Endothelial cell of umbilical vein (primary cell): Measurements from ENCODE around the gene PBX2. TPM values are rescaled to one million over a fixed set of nuclear protein-coding genes. Genes with fewer than 3 reads are reported as not detected.

Experiments
- BruUV-seq: library from RNA; stranded (reverse); fragments of 400-500 nt; replicated peaks from 2 replicates; lab custom pipeline; 2021; lab: Mats Ljungman, UMichigan
- CTCF ChIA-PET: fragments of 300-600, 350-600 bp; sonication (Branson Sonifier 250); formaldehyde crosslinking; loops from one replicate; lab custom pipeline; 2021; ENCODE audit warnings: antibody characterized with exemption, inconsistent platforms; lab: Charles Lee
- POLR2A ChIA-PET: fragments of 300-600, 350-600 bp; sonication (Branson Sonifier 250); formaldehyde crosslinking; loops from one replicate; lab custom pipeline; 2021; ENCODE audit warnings: antibody characterized with exemption, inconsistent platforms; lab: Charles Lee
- DNase-seq: peaks from one replicate; pipeline ENCODE4 v3.0.0-alpha.2; 2011; ENCODE audit warnings: low read depth, low spot score
- FAIRE-seq: peaks from 2 replicates; lab custom pipeline; 2011; peaks lifted over from hg19 to GRCh38; lab: Jason Lieb, UNC
- H2AFZ ChIP-seq: 2 replicates; pipeline ENCODE4 v1.6.0; 2012; ENCODE audit warnings: low read depth, low read length, control low read depth, inconsistent platforms
- H3K27ac ChIP-seq: 2 replicates; pipeline ENCODE4 v1.5.1; 2011; ENCODE audit warnings: low read depth, mild to moderate bottlenecking, control low read depth, low read length, moderate library complexity; ENCODE audit not compliant: insufficient read depth
- H3K27me3 ChIP-seq, 2 experiments: 2 replicates each; pipeline versions ENCODE4 v1.6.0 to v1.6.1; 2011; ENCODE audit warnings: low read length in 2 of 2, mixed read lengths in 1 of 2; ENCODE audit not compliant: control insufficient read depth in 2 of 2, insufficient read depth in 2 of 2
- H3K36me3 ChIP-seq, 2 experiments: 2 replicates in 1 of 2; 3 replicates in 1 of 2; pipeline ENCODE4 v1.5.1; 2011; ENCODE audit warnings: low read length in 2 of 2, mild to moderate bottlenecking in 1 of 2, moderate library complexity in 1 of 2; ENCODE audit not compliant: control insufficient read depth in 2 of 2, insufficient read depth in 2 of 2; ENCODE audit errors: extremely low read depth in 1 of 2
- H3K4me1 ChIP-seq: 3 replicates; pipeline ENCODE4 v1.5.1; 2011; ENCODE audit warnings: mild to moderate bottlenecking, low read length; ENCODE audit not compliant: control insufficient read depth, insufficient read depth; ENCODE audit errors: extremely low read depth
- H3K4me2 ChIP-seq: 2 replicates; pipeline ENCODE4 v1.6.1; 2011; ENCODE audit warnings: low read length, control low read depth, mixed read lengths; ENCODE audit not compliant: insufficient read depth
- H3K4me3 ChIP-seq, 3 experiments: fragments of 200-600 bp in 1 of 3; sonication (generic), shearing (Covaris generic) in 1 of 3; replicated peaks in 1 of 3; 2 replicates each; pipeline ENCODE4 v1.5.1; 2011 to 2016; ENCODE audit warnings: control low read depth in 3 of 3, low read length in 3 of 3, mild to moderate bottlenecking in 2 of 3, inconsistent platforms in 1 of 3, low read depth in 1 of 3, moderate library complexity in 1 of 3; ENCODE audit not compliant: insufficient read depth in 1 of 3
- H3K79me2 ChIP-seq: 2 replicates; pipeline ENCODE4 v1.6.0; 2012; ENCODE audit warnings: low read length, inconsistent platforms; ENCODE audit not compliant: control insufficient read depth, insufficient read depth
- H3K9ac ChIP-seq: replicated peaks from 2 replicates; pipeline ENCODE3; 2011; ENCODE audit warnings: low read length, control low read depth; ENCODE audit not compliant: insufficient read depth; ENCODE audit errors: extremely low read depth
- H3K9me1 ChIP-seq: replicated peaks from 3 replicates; pipeline ENCODE4 v1.6.0; 2011; ENCODE audit warnings: mild to moderate bottlenecking, low read length; ENCODE audit not compliant: control insufficient read depth, insufficient read depth; ENCODE audit errors: extremely low read depth
- H3K9me3 ChIP-seq: replicated peaks from 2 replicates; pipeline ENCODE4 v1.5.1; 2012; ENCODE audit warnings: low read length, inconsistent platforms; ENCODE audit not compliant: control insufficient read depth, insufficient read depth
- H4K20me1 ChIP-seq: replicated peaks from 2 replicates; pipeline ENCODE3; 2011; ENCODE audit warnings: mild to moderate bottlenecking, low read length; ENCODE audit not compliant: control insufficient read depth, insufficient read depth; ENCODE audit errors: extremely low read depth
- EZH2 ChIP-seq: IDR thresholded peaks from 2 replicates; pipeline ENCODE4 v1.6.1; 2012; ENCODE audit warnings: borderline replicate concordance, low read depth, mild to moderate bottlenecking, moderate library complexity, low read length, inconsistent platforms; ENCODE audit not compliant: severe bottlenecking
- FOS ChIP-seq: IDR thresholded peaks from 2 replicates; pipeline ENCODE4 v1.6.1; 2011; ENCODE audit warnings: mild to moderate bottlenecking, low read length, moderate library complexity, borderline replicate concordance; ENCODE audit not compliant: insufficient read depth
- GATA2 ChIP-seq: IDR thresholded peaks from 2 replicates; pipeline ENCODE4 v1.7.0; 2011; ENCODE audit warnings: low read depth, mild to moderate bottlenecking, moderate library complexity, mixed read lengths, low read length; ENCODE audit not compliant: insufficient read length, insufficient read depth
- JUN ChIP-seq: IDR thresholded peaks from 2 replicates; pipeline ENCODE4 v1.6.1; 2011; ENCODE audit warnings: borderline replicate concordance, low read depth; ENCODE audit not compliant: insufficient read length, insufficient read depth
- MAX ChIP-seq: IDR thresholded peaks from 2 replicates; pipeline ENCODE4 v1.6.1; 2011; ENCODE audit not compliant: insufficient read depth, insufficient read length
- MYC ChIP-seq: IDR thresholded peaks from one replicate; pipeline ENCODE4 v1.6.1; 2011; ENCODE audit warnings: mild to moderate bottlenecking, low read depth, low read length
- POLR2A ChIP-seq: IDR thresholded peaks from 2 replicates; pipeline ENCODE4 v1.6.1; 2012; ENCODE audit warnings: low read depth, mild to moderate bottlenecking, control low read depth, low read length
- POLR2AphosphoS5 ChIP-seq: IDR thresholded peaks from 2 replicates; pipeline ENCODE4 v1.6.1; 2012; ENCODE audit warnings: low read depth, mild to moderate bottlenecking, control low read depth, low read length, moderate library complexity; ENCODE audit not compliant: insufficient read depth
- dilution Hi-C: fragments of 300-500 bp; cut with MboI; formaldehyde crosslinking; loops from one replicate; pipeline ENCODE4 v1.15.0; 2019; ENCODE audit warnings: low sequenced_read_pairs; ENCODE audit not compliant: extremely low pct_ligation_motif_present
- intact Hi-C: fragments of 100-400 bp; cut with micrococcal nuclease; formaldehyde crosslinking; loops from one replicate; pipeline ENCODE4 v1.10.0; 2022
- polyA plus RNA-seq, 4 experiments: library from polyadenylated mRNA; depleted of rRNA in 3 of 4; stranded (reverse) in 3 of 4; unstranded in 1 of 4; fragments of >200 nt; gene quantifications; 2 replicates each; pipeline versions ENCODE4 v1.2.1 to v1.2.3, GENCODE V29; 2011 to 2012; ENCODE audit warnings: missing spikeins in 1 of 4
- total RNA-seq: library from RNA; stranded (reverse); gene quantifications from 2 replicates; pipeline ENCODE4 v1.2.3, GENCODE V29; 2021
- TF ChIP-seq, protein P1 (sequence below), 2 donors: IDR thresholded peaks; 1 replicate in 1 of 2; 2 replicates in 1 of 2; pipeline ENCODE4 v1.5.1; 2011; ENCODE audit warnings: low read length in 2 of 2, mild to moderate bottlenecking in 2 of 2, moderate library complexity in 2 of 2, control low read depth in 1 of 2, inconsistent platforms in 1 of 2, low read depth in 1 of 2; ENCODE audit not compliant: insufficient read depth in 1 of 2; ENCODE audit errors: extremely low read depth in 1 of 2

Gene PBX2
- total and polyA plus RNA-seq, 2 donors (not counting 3 experiments of a cell fraction or from before 2014, with no cell fraction given) = 82.3 to 100 TPM

DNA sequence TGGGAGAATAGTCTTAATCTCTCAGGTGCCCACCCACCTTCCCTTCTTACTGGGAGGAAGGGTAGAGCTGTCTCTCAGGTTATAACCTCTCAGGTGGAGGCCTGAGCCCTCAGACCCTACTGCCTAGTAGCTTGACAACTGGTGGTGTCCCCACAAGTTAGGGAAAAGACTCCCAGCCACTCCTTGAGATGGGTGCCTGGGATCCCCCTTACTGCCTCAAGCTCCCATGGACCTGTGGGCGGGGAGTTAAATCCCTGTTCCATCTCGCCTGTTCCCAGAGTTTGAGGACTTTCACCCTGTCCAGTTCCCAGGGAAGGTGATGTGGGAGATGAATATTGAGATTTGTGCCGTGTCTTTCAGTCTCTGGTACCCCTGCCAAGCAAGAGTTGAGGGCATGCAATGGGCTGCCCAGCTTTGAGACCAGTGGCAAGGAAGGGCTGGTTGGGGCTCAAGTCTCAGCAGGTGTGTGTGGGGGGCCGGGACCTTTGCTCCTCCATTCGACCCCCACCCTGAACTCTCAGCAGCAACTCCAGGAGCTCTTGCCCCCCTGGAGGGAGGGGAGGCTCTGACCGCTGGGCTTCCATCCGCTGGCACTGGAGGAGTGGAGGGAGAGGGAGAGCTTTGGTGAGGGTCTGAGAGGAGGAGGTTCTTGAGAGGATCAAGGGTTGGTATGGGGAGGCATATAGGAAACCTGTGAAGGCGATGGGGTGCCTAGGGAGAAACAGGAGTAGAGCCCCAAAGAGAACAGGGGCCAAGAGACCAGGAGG lies 1.1 kb upstream of the PBX2 start:
- intact Hi-C loops (loop anchor here (1.0 to 10.0 kb wide), 4 partner anchors 13 to 526 kb away; partner anchors contain the start of genes ATF6B, C6orf47, CSNK2B and GPANK1), dilution Hi-C loops (no loop called here)
- Histone ChIP-seq H3K9ac (no peak overlapping the region), H3K4me1 (peaks cover 48% of the 10 kb centered on the region), H3K9me1 (no peaks in the 10 kb centered on the region), H4K20me1 (no peaks in the 10 kb centered on the region), H2AFZ (no peak overlapping the region), H3K27ac (no peak overlapping the region), H3K79me2 (peaks cover 23% of the 10 kb centered on the region), H3K9me3 (no peaks in the 10 kb centered on the region), H3K4me3 (no peak overlapping the region), H3K27me3 (no peaks in the 10 kb centered on the region), H3K36me3 (peaks cover 0 to 14% of the 10 kb centered on the region in 2 experiments), H3K4me2 (no peak overlapping the region)
- POLR2A ChIA-PET = interaction anchor here (1.0 kb wide), 1 partner anchor 14 kb away, joined by 5 read pairs; no protein-coding TSS in a partner anchor
- no TSS peak for BruUV-seq
- no peak for DNase-seq
- peak; percentile 4 for FAIRE-seq
- TF ChIP-seq, protein P1, sequence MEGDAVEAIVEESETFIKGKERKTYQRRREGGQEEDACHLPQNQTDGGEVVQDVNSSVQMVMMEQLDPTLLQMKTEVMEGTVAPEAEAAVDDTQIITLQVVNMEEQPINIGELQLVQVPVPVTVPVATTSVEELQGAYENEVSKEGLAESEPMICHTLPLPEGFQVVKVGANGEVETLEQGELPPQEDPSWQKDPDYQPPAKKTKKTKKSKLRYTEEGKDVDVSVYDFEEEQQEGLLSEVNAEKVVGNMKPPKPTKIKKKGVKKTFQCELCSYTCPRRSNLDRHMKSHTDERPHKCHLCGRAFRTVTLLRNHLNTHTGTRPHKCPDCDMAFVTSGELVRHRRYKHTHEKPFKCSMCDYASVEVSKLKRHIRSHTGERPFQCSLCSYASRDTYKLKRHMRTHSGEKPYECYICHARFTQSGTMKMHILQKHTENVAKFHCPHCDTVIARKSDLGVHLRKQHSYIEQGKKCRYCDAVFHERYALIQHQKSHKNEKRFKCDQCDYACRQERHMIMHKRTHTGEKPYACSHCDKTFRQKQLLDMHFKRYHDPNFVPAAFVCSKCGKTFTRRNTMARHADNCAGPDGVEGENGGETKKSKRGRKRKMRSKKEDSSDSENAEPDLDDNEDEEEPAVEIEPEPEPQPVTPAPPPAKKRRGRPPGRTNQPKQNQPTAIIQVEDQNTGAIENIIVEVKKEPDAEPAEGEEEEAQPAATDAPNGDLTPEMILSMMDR (IDR thresholded peaks at IDR 0.05; ENCODE audit: extremely low read depth in 1 of 2, insufficient read depth in 1 of 2, low read depth in 1 of 2, low read length in 2 of 2) = no peak
- TF ChIP-seq GATA2 = no peak
- TF ChIP-seq POLR2A = peak; percentile 4
- CTCF ChIA-PET = interaction anchor here (0.6 to 1.8 kb wide), 4 partner anchors 14 to 72 kb away, joined by 3 to 6 read pairs (median 5); partner anchors contain the start of gene ATF6B

DNA sequence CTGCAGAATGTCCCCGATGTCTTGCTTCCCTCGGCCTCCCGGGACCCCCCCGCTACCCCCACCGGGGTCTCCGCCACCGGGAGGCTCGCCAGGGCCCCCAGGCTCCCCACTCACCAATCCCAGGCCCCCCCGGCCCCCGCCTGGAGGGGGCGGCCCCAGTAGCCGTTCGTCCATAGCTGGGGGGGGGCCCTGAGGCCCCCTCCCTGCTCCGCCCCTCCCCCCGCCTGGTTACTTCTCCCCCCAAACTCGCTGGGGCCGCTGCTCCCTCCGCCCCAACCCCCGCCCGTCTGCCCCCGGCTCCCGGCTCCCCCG lies 304 bp downstream of the PBX2 start:
- dilution Hi-C loops (no loop called here), intact Hi-C loops (loop anchor here (1.0 to 10.0 kb wide), 4 partner anchors 11 to 525 kb away; partner anchors contain the start of genes ATF6B, C6orf47, CSNK2B and GPANK1)
- H3K4me2 ChIP-seq = peak overlapping the region; percentile 89
- H3K27ac ChIP-seq = peak overlapping the region; percentile 51
- H3K4me1 ChIP-seq = peaks cover 42% of the 10 kb centered on the region
- peak overlapping the region; percentile 32 to 83 (median 73) for H3K4me3 ChIP-seq
- BruUV-seq = no TSS peak
- no peaks in the 10 kb centered on the region for H3K9me1 ChIP-seq
- DNase-seq (no peak), FAIRE-seq (no peak)
- peaks cover 23% of the 10 kb centered on the region for H3K79me2 ChIP-seq
- no peak overlapping the region for H2AFZ ChIP-seq
- no peaks in the 10 kb centered on the region for H3K27me3 ChIP-seq
- peaks cover 0 to 16% of the 10 kb centered on the region in 2 experiments for H3K36me3 ChIP-seq
- H4K20me1 ChIP-seq = no peaks in the 10 kb centered on the region
- H3K9me3 ChIP-seq = no peaks in the 10 kb centered on the region
- ChIA-PET POLR2A (interaction anchor here (1.0 kb wide), 1 partner anchor 12 kb away, joined by 5 read pairs; no protein-coding TSS in a partner anchor), CTCF (interaction anchor here (1.0 to 1.8 kb wide), 3 partner anchors 12 to 62 kb away, joined by 3 to 6 read pairs (median 3); partner anchors contain the start of genes ATF6B and FKBPL)
- no peak for TF ChIP-seq JUN
- TF ChIP-seq POLR2A = no peak
- TF ChIP-seq EZH2 = no peak
- TF ChIP-seq GATA2 = no peak
- no peak for TF ChIP-seq MYC
- TF ChIP-seq, protein P1 (IDR thresholded peaks at IDR 0.05; ENCODE audit: extremely low read depth in 1 of 2, insufficient read depth in 1 of 2, low read depth in 1 of 2, low read length in 2 of 2) = no peak
- no peak for TF ChIP-seq FOS
- no peak for TF ChIP-seq MAX
- no peak for TF ChIP-seq POLR2AphosphoS5
- H3K9ac ChIP-seq = peak overlapping the region; percentile 66
